GM12874 (cell line): Measurements from ENCODE around the gene TTC1.

Experiments
- CTCF ChIP-seq: IDR thresholded peaks from 2 replicates; pipeline ENCODE4 v1.5.1; 2011; ENCODE audit warnings: low read depth, mild to moderate bottlenecking, control low read depth, low read length, moderate library complexity; ENCODE audit not compliant: insufficient read depth

TTC1 gene

GRCh38 chr5:160023007-160023907, 14.3 kb downstream of the TTC1 start:
- no peak for TF ChIP-seq CTCF

- no peak for TF ChIP-seq CTCF
Measured at GRCh38 chr5:160023908-160024630, 15.1 kb downstream of the TTC1 start.

GRCh38 chr5:160029004-160029403, 20.1 kb downstream of the TTC1 start:
- no peak for TF ChIP-seq CTCF

- no peak for TF ChIP-seq CTCF
Measured at GRCh38 chr5:160029540-160030139, 20.7 kb downstream of the TTC1 start.

- no peak for TF ChIP-seq CTCF
Measured at GRCh38 chr5:160030631-160031377, 21.9 kb downstream of the TTC1 start.

GRCh38 chr5:160033546-160034252, 24.8 kb downstream of the TTC1 start:
- no peak for TF ChIP-seq CTCF
